GM12864 (cell line): ENCODE results near the gene PANK4.

Source experiments
- DNase-seq: peaks from one replicate; pipeline ENCODE4 v3.0.0-alpha.2; 2011; ENCODE audit warnings: low read depth
- H3K4me3 ChIP-seq: 2 replicates; pipeline ENCODE4 v1.5.1; 2011; ENCODE audit warnings: mild to moderate bottlenecking, low read depth, low read length, control low read depth
- TF ChIP-seq, protein P1 (sequence below): IDR thresholded peaks from 2 replicates; pipeline ENCODE4 v1.5.1; 2011; ENCODE audit warnings: low read depth, mild to moderate bottlenecking, moderate library complexity, low read length, control low read depth, inconsistent platforms; ENCODE audit errors: missing control alignments

PANK4 gene

DNA sequence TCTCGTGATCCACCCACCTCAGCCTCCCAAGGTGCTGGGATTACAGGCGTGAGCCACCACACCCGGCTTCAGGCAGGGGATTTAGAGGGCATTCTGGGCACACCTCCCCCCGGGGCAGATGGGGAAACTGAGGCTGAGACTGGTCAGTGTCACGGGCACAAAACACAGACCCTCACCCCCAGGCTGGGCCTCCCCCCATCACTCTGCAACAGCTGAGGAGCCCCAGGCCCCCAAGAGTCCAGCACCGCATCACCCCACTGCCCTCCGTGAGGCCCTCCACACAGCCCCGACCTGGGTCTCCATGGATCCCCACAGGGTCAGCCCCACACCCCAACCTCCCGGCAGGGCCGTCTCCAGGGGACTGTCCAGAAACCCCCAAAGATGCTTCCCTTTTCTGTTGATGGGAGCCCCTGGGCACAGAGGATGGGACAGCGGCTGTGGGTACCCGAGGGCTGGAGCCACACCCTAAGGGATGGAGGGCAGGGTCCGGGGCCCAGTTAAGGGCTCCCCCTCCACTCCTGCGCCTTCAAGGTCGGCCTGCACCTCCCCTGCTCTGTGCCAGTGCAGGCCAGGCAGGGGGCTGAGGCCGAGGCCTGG, 40.8 kb upstream of the PANK4 start:
- TF ChIP-seq, protein P1, sequence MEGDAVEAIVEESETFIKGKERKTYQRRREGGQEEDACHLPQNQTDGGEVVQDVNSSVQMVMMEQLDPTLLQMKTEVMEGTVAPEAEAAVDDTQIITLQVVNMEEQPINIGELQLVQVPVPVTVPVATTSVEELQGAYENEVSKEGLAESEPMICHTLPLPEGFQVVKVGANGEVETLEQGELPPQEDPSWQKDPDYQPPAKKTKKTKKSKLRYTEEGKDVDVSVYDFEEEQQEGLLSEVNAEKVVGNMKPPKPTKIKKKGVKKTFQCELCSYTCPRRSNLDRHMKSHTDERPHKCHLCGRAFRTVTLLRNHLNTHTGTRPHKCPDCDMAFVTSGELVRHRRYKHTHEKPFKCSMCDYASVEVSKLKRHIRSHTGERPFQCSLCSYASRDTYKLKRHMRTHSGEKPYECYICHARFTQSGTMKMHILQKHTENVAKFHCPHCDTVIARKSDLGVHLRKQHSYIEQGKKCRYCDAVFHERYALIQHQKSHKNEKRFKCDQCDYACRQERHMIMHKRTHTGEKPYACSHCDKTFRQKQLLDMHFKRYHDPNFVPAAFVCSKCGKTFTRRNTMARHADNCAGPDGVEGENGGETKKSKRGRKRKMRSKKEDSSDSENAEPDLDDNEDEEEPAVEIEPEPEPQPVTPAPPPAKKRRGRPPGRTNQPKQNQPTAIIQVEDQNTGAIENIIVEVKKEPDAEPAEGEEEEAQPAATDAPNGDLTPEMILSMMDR = no peak
- DNase-seq = no peak

DNA sequence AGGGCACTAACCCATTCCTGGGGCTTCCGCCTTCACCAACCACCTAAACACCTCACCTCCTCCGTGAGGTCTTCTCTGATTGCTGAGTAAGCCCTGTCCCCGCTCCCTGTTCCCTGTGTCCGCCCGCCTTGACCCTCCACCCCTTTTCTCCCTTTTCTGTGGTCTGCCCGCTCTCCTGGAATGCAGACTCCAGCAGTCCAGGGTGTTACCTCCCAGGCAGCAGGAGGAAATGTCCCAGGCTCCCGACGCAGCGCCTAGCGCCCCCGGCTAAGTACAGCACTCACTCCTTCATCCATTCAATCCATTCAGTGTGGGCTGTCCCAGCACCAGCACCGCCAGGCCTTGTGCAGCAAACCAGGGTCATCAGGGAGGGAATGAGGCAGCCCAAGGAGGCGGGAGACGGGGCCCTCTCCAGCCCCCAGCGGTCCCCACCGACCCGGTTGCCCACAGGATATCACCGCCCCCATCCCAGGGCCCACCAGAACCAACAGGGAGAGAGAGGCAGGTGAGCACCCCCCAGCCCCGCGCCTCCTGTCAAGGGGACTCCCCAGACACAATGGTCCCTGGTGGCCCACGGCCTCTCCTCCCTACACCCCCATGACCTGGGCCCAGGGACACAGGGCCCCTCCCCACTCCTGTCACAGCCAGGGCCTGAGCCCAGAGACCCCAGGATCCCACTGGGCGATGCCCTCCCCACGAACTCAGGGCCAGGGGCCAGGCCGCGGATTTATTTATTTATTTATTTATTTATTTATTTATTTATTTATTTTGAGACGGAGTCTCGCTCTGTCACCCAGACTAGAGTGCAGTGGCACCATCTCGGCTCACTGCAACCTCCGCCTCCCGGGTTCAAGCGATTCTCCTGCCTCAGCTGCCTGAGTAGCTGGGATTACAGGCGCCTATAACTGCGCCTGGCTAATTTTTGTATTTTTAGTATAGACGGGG, 40.0 kb upstream of the PANK4 start:
- no peak overlapping the region for H3K4me3 ChIP-seq
- TF ChIP-seq, protein P1 = no peak
- DNase-seq = no peak

More for the DNA sequence above, 40.8 kb upstream of the PANK4 start:
- no peak overlapping the region for H3K4me3 ChIP-seq

DNA sequence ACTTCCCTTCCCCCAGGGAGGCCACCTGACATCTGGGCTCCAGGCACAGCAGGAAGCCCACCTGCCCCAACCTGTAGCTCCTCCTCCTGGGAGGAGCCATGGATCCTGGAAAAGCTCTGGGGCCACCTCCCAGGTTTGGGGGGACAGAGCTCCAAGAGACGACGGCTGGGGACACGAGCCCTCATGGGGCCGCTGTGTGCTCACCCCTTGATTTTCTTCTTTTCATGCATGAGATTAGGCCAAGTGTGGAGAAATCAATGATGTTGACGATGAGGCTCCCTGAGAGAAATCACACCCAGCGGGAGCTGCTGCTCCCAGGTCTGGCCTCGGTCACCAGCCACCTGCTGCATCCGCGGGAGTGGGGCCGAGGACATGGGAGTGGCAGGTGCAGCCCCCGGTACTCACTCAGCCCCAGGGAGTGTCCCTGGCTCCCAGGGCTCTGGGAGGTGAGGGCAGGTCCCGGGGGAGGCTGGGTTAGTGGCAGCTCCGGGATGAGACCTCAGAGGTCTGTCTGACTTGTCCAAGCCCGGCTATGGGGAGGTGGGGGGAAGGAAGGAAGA, 38.5 kb upstream of the PANK4 start:
- DNase-seq = no peak
- H3K4me3 ChIP-seq = no peak overlapping the region
- TF ChIP-seq, protein P1 = no peak

DNA sequence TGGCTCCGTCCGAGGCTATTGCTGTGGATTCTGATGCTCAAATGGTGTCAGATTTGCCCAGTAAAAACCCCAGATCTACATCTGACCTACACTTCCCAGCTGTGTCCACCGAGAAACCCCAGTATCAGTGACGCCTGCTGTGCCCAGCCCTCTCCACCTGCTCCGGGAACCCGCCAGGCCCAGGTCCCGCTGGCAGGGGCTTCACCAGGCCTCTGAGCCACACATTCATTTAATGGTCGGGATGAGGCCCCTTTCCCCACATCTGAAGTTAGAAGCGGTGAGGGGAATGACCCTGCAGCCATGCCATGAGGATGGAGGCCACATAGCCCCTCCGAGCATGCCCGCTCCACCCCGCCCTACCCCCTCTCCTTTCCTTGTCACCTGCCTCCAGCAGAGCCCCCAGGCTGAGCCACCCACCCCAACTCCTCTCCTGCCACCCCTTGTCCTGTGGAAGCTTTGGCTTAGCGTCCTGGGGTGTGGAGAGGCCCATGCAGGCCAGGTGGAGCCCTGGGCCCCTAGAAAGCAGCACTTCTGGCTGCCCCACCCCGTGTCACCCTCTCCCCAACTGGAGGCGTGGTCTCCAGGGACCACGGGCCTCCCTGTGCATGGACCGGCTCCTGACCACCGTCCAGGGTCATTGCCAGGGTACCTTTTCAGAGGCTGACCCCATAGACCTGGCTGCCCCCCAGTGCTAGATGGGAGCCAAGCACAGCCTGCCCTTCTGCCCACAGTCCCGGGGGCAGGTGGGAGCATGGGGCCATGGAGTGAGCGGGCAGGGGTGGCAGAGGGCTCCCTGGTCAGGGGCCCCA, 37.8 kb upstream of the PANK4 start:
- H3K4me3 ChIP-seq = no peak overlapping the region
- DNase-seq = no peak
- TF ChIP-seq, protein P1 = no peak

DNA sequence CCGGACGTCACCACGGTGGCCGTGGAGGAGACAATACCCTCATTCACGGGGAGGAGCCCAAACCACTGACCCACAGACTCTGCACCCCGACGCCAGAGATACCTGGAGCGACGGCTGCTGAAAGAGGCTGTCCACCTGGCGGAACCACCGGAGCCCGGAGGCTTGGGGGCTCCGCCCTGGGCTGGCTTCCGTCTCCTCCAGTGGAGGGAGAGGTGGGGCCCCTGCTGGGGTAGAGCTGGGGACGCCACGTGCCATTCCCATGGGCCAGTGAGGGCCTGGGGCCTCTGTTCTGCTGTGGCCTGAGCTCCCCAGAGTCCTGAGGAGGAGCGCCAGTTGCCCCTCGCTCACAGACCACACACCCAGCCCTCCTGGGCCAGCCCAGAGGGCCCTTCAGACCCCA, 36.8 kb upstream of the PANK4 start:
- TF ChIP-seq, protein P1 = no peak
- no peak for DNase-seq
- no peak overlapping the region for H3K4me3 ChIP-seq
